H9 (cell line): ENCODE data around the gene KDM4C. TPM values are rescaled to one million over a fixed set of nuclear protein-coding genes. Genes with fewer than 3 reads are reported as not detected.
A peak's percentile ranks its signal among the peaks of the same experiment; 100 is the strongest.

Experiments
- DNase-seq: peaks from one replicate; pipeline ENCODE4 v3.0.0-alpha.2; 2017
- H2AFZ ChIP-seq: one replicate; pipeline ENCODE4 v1.6.1; 2013; ENCODE audit warnings: mild to moderate bottlenecking, low read length, control low read depth, moderate library complexity
- H2AK5ac ChIP-seq: 2 replicates; pipeline ENCODE4 v1.6.1; 2013; ENCODE audit warnings: low read length, control low read depth, mixed read lengths; ENCODE audit not compliant: insufficient read length
- H2BK120ac ChIP-seq: one replicate; pipeline ENCODE4 v1.6.1; 2013; ENCODE audit warnings: low read depth, mild to moderate bottlenecking, low read length, control low read depth, inconsistent platforms; ENCODE audit not compliant: poor library complexity, severe bottlenecking
- H2BK12ac ChIP-seq: 2 replicates; pipeline ENCODE4 v1.6.1; 2013; ENCODE audit warnings: low read length, control low read depth, mixed read lengths, low read depth; ENCODE audit not compliant: insufficient read length
- H2BK15ac ChIP-seq: 2 replicates; pipeline ENCODE4 v1.6.1; 2013; ENCODE audit warnings: low read depth, low read length, control low read depth
- H2BK20ac ChIP-seq: one replicate; pipeline ENCODE4 v1.6.1; 2013; ENCODE audit warnings: low read depth, mild to moderate bottlenecking, low read length, control low read depth, inconsistent platforms; ENCODE audit not compliant: poor library complexity, severe bottlenecking
- H2BK5ac ChIP-seq: 2 replicates; pipeline ENCODE4 v1.6.1; 2013; ENCODE audit warnings: low read length, control low read depth, mixed read lengths; ENCODE audit not compliant: insufficient read length
- H3K14ac ChIP-seq: 2 replicates; pipeline ENCODE4 v1.6.1; 2013; ENCODE audit warnings: low read length, control low read depth; ENCODE audit not compliant: insufficient read depth
- H3K18ac ChIP-seq: 2 replicates; pipeline ENCODE4 v1.6.1; 2013; ENCODE audit warnings: low read depth, mild to moderate bottlenecking, mixed read lengths, low read length, control low read depth; ENCODE audit not compliant: insufficient read length
- H3K23ac ChIP-seq: 2 replicates; pipeline ENCODE4 v1.6.1; 2013; ENCODE audit warnings: low read length, control low read depth, mixed read lengths, low read depth; ENCODE audit not compliant: insufficient read length
- H3K23me2 ChIP-seq: 2 replicates; pipeline ENCODE4 v1.6.1; 2013; ENCODE audit warnings: low read depth, mild to moderate bottlenecking, mixed read lengths, low read length, control low read depth; ENCODE audit not compliant: insufficient read length, poor library complexity, severe bottlenecking
- H3K27ac ChIP-seq: 2 replicates; pipeline ENCODE4 v1.5.1; 2013; ENCODE audit warnings: low read length, control low read depth, mixed read lengths, low read depth; ENCODE audit not compliant: insufficient read length
- H3K27me3 ChIP-seq: 2 replicates; pipeline ENCODE4 v1.6.1; 2013; ENCODE audit warnings: low read length, control low read depth, inconsistent platforms; ENCODE audit not compliant: insufficient read depth
- H3K4ac ChIP-seq: 2 replicates; pipeline ENCODE4 v1.6.1; 2013; ENCODE audit warnings: low read depth, mild to moderate bottlenecking, control low read depth, inconsistent platforms, low read length, moderate library complexity
- H3K4me1 ChIP-seq: 2 replicates; pipeline ENCODE4 v1.6.1; 2013; ENCODE audit warnings: low read length, control low read depth, inconsistent platforms; ENCODE audit not compliant: insufficient read depth
- H3K4me2 ChIP-seq: 2 replicates; pipeline ENCODE4 v1.6.1; 2013; ENCODE audit warnings: low read length, control low read depth, mixed read lengths; ENCODE audit not compliant: insufficient read length, insufficient read depth
- H3K56ac ChIP-seq: 2 replicates; pipeline ENCODE4 v1.6.1; 2013; ENCODE audit warnings: low read depth, mild to moderate bottlenecking, mixed read lengths, low read length, control low read depth; ENCODE audit not compliant: insufficient read length
- H3K79me1 ChIP-seq: 2 replicates; pipeline ENCODE4 v1.6.1; 2013; ENCODE audit warnings: low read depth, mild to moderate bottlenecking, moderate library complexity, low read length, control low read depth, inconsistent platforms; ENCODE audit not compliant: insufficient read depth, poor library complexity, severe bottlenecking
- H3K79me2 ChIP-seq: 2 replicates; pipeline ENCODE4 v1.6.1; 2013; ENCODE audit warnings: low read length, control low read depth, inconsistent platforms; ENCODE audit not compliant: insufficient read depth
- H3K9ac ChIP-seq: 2 replicates; pipeline ENCODE4 v1.6.1; 2013; ENCODE audit warnings: low read length, control low read depth, mixed read lengths; ENCODE audit not compliant: insufficient read length; ENCODE audit errors: extremely low read depth
- H3K9me3 ChIP-seq: one replicate; pipeline ENCODE4 v1.6.1; 2013; ENCODE audit warnings: low read depth, low read length, inconsistent platforms; ENCODE audit not compliant: control insufficient read depth
- H3T11ph ChIP-seq: one replicate; pipeline ENCODE4 v1.6.1; 2013; ENCODE audit warnings: mild to moderate bottlenecking, low read length, control low read depth, inconsistent platforms
- H4K20me1 ChIP-seq: one replicate; pipeline ENCODE4 v1.6.1; 2013; ENCODE audit not compliant: control insufficient read depth, insufficient read length, insufficient read depth
- H4K5ac ChIP-seq: 2 replicates; pipeline ENCODE4 v1.6.1; 2013; ENCODE audit warnings: low read depth, mild to moderate bottlenecking, mixed read lengths, low read length, control low read depth; ENCODE audit not compliant: insufficient read length
- H4K8ac ChIP-seq: replicated peaks from 2 replicates; pipeline ENCODE4 v1.6.1; 2013; ENCODE audit warnings: low read length, control low read depth, mixed read lengths, low read depth; ENCODE audit not compliant: insufficient read length
- H4K91ac ChIP-seq: 2 replicates; pipeline ENCODE4 v1.6.1; 2013; ENCODE audit warnings: low read depth, mild to moderate bottlenecking, moderate library complexity, mixed read lengths, low read length, control low read depth; ENCODE audit not compliant: insufficient read length
- H3K27ac Mint-ChIP-seq, 3 experiments: 2 replicates in 2 of 3; 3 replicates in 1 of 3; pipeline ENCODE4 v1.8.0; 2020 to 2021; ENCODE audit warnings: mixed read lengths in 3 of 3, mild to moderate bottlenecking in 1 of 3, moderate library complexity in 1 of 3
- H3K27me3 Mint-ChIP-seq: 2 replicates; pipeline ENCODE4 v1.8.0; 2021; ENCODE audit warnings: low read depth, mild to moderate bottlenecking, moderate library complexity, mixed read lengths
- H3K36me3 Mint-ChIP-seq, 3 experiments: 2 replicates in 2 of 3; 3 replicates in 1 of 3; pipeline ENCODE4 v1.8.0; 2020 to 2021; ENCODE audit warnings: low read depth in 3 of 3, mixed read lengths in 3 of 3; ENCODE audit not compliant: insufficient read depth in 1 of 3
- H3K4me1 Mint-ChIP-seq, 2 experiments: 2 replicates each; pipeline ENCODE4 v1.8.0; 2020; ENCODE audit warnings: mixed read lengths in 2 of 2
- H3K4me3 Mint-ChIP-seq, 2 experiments: 2 replicates in 1 of 2; 3 replicates in 1 of 2; pipeline ENCODE4 v1.8.0; 2020 to 2021; ENCODE audit warnings: mild to moderate bottlenecking in 2 of 2, mixed read lengths in 2 of 2, moderate library complexity in 1 of 2
- H3K9me3 Mint-ChIP-seq, 2 experiments: 2 replicates in 1 of 2; 3 replicates in 1 of 2; pipeline ENCODE4 v1.8.0; 2020; ENCODE audit warnings: mild to moderate bottlenecking in 2 of 2, mixed read lengths in 2 of 2, moderate library complexity in 1 of 2
- WGBS: extraction: QIAGEN DNeasy Blood & Tissue Kit; methylation state at CpG from one replicate; pipeline ENCODE4 v1.1.7; 2013; ENCODE audit warnings: missing lambda C conversion rate, low lambda C conversion rate, mixed read lengths; ENCODE audit not compliant: insufficient read length; ENCODE audit errors: extremely low coverage; 5-methylcytosine and 5-hydroxymethylcytosine counted together
- total RNA-seq: library from RNA; stranded (reverse); gene quantifications from 2 replicates; pipeline ENCODE4 v1.2.1, GENCODE V29; 2021
- TF ChIP-seq, protein P1 (sequence below): fragments of 200-600 bp; sonication (generic); conservative IDR thresholded peaks from 3 replicates; pipeline ENCODE4 v1.8.0; 2021; ENCODE audit warnings: antibody characterized with exemption, mild to moderate bottlenecking

KDM4C gene
- total RNA-seq, 1 experiment from 2014 or later = 24.0 TPM

GRCh38 chr9:7173139-7173538 is 415.4 kb downstream of the KDM4C start:
- no peaks in the 10 kb centered on the region for H3K79me1 ChIP-seq
- no peaks in the 10 kb centered on the region for H3K27me3 ChIP-seq
- H2BK12ac ChIP-seq = no peak overlapping the region
- no peak overlapping the region for H3K4me2 ChIP-seq
- H3K9me3 ChIP-seq = no peaks in the 10 kb centered on the region
- no peak overlapping the region for H3K9ac ChIP-seq
- no peak overlapping the region for H2BK5ac ChIP-seq
- H2BK120ac ChIP-seq = peak overlapping the region; percentile 28
- no peak for DNase-seq
- no peak overlapping the region for H3T11ph ChIP-seq
- no peak overlapping the region for H2BK20ac ChIP-seq
- H3K27me3 Mint-ChIP-seq = no peaks in the 10 kb centered on the region
- TF ChIP-seq, protein P1, sequence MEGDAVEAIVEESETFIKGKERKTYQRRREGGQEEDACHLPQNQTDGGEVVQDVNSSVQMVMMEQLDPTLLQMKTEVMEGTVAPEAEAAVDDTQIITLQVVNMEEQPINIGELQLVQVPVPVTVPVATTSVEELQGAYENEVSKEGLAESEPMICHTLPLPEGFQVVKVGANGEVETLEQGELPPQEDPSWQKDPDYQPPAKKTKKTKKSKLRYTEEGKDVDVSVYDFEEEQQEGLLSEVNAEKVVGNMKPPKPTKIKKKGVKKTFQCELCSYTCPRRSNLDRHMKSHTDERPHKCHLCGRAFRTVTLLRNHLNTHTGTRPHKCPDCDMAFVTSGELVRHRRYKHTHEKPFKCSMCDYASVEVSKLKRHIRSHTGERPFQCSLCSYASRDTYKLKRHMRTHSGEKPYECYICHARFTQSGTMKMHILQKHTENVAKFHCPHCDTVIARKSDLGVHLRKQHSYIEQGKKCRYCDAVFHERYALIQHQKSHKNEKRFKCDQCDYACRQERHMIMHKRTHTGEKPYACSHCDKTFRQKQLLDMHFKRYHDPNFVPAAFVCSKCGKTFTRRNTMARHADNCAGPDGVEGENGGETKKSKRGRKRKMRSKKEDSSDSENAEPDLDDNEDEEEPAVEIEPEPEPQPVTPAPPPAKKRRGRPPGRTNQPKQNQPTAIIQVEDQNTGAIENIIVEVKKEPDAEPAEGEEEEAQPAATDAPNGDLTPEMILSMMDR = no peak
- no peak overlapping the region for H4K8ac ChIP-seq
- H3K4me1 Mint-ChIP-seq = peaks cover 16 to 21% of the 10 kb centered on the region in 2 experiments
- no peak overlapping the region for H3K56ac ChIP-seq
- H3K23me2 ChIP-seq = peaks cover 2% of the 10 kb centered on the region
- H4K5ac ChIP-seq = no peak overlapping the region
- H2AFZ ChIP-seq = no peak overlapping the region
- no peak overlapping the region for H3K27ac ChIP-seq
- H4K20me1 ChIP-seq = no peaks in the 10 kb centered on the region
- no peak overlapping the region for H3K14ac ChIP-seq
- no CpG with 5 or more reads among the region's 3 CpGs for WGBS
- H4K91ac ChIP-seq = no peak overlapping the region
- no peak overlapping the region for H3K18ac ChIP-seq
- no peak overlapping the region for H3K4ac ChIP-seq
- no peaks in the 10 kb centered on the region for H3K9me3 Mint-ChIP-seq
- peaks cover 0 to 6% (median 5%) of the 10 kb centered on the region in 3 experiments; a peak in 4 of 7 replicates for H3K36me3 Mint-ChIP-seq
- H3K79me2 ChIP-seq = no peaks in the 10 kb centered on the region
- peak overlapping the region in 2 of 3 experiments; percentile 14 to 37; a peak in 2 of 7 replicates for H3K27ac Mint-ChIP-seq
- H2BK15ac ChIP-seq = no peak overlapping the region
- H3K23ac ChIP-seq = no peak overlapping the region
- H3K4me1 ChIP-seq = peaks cover 7% of the 10 kb centered on the region; the same call in 1 of the 2 replicates
- no peak overlapping the region for H2AK5ac ChIP-seq
- H3K4me3 Mint-ChIP-seq = no peak overlapping the region
